K562 (cell line): ENCODE results near the gene SPATA24. TPM values are rescaled to one million over a fixed set of nuclear protein-coding genes. Genes with fewer than 3 reads are reported as not detected.

Source experiments
- ATAC-seq: fragments of 200-7000 bp; cut with Tn5 transposase; 3 replicates; pipeline ENCODE4 v1.9.1; 2020; ENCODE audit warnings: moderate library complexity
- BruUV-seq: library from RNA; stranded (reverse); fragments of 400-500 nt; replicated peaks from 2 replicates; lab custom pipeline; 2021; lab: Mats Ljungman, UMichigan
- CTCF ChIA-PET: fragments of 300-600 bp; formaldehyde crosslinking; extraction: SDS; loops from one replicate; lab custom pipeline; 2021; ENCODE audit warnings: low intra/inter-chr PET ratio; lab: Yijun Ruan, JAX
- POLR2A ChIA-PET: fragments of 300-600, 350-650 bp; sonication (Branson Sonifier 250); formaldehyde crosslinking; extraction: SDS; loops from one replicate; lab custom pipeline; 2021; ENCODE audit warnings: antibody characterized with exemption, inconsistent platforms; lab: Yijun Ruan, JAX
- DNase-seq, 4 experiments: peaks; one replicate each; pipeline versions ENCODE4 v3.0.0 to v3.0.0-alpha.2; 2011 to 2018; ENCODE audit warnings: low spot score in 3 of 4, mixed read lengths in 3 of 4; ENCODE audit errors: extremely low read depth in 1 of 4
- FAIRE-seq: peaks from 2 replicates; lab custom pipeline; 2011; peaks lifted over from hg19 to GRCh38; lab: Jason Lieb, UNC
- H2AFZ ChIP-seq: 2 replicates; pipeline ENCODE4 v1.6.0; 2011; ENCODE audit warnings: low read depth, low read length, control low read depth, inconsistent platforms
- H3K27ac ChIP-seq: fragments of 200-600 bp; 3 replicates; pipeline ENCODE4 v1.8.0; 2011; ENCODE audit warnings: low read depth, mild to moderate bottlenecking, control low read depth, inconsistent platforms, low read length, moderate library complexity, mixed read lengths; ENCODE audit errors: extremely low read depth
- H3K27me3 ChIP-seq, 2 experiments: fragments of 300-600 bp in 1 of 2; 2 replicates in 1 of 2; 3 replicates in 1 of 2; pipeline versions ENCODE4 v1.6.0 to v1.8.0; 2011; ENCODE audit warnings: inconsistent platforms in 2 of 2, low read length in 2 of 2, mild to moderate bottlenecking in 1 of 2, mixed read lengths in 1 of 2, moderate library complexity in 1 of 2; ENCODE audit not compliant: control insufficient read depth in 2 of 2, insufficient read depth in 2 of 2
- H3K36me3 ChIP-seq: fragments of 300-600 bp; 3 replicates; pipeline ENCODE4 v1.8.0; 2011; ENCODE audit warnings: mild to moderate bottlenecking, low read length, inconsistent platforms; ENCODE audit not compliant: control insufficient read depth, insufficient read depth
- H3K4me1 ChIP-seq, 2 experiments: fragments of 200-600 bp in 1 of 2; replicated peaks in 1 of 2; 2 replicates in 1 of 2; 3 replicates in 1 of 2; pipeline versions ENCODE4 v1.5.1 to v1.8.0; 2011; ENCODE audit warnings: inconsistent platforms in 2 of 2, low read length in 2 of 2, mild to moderate bottlenecking in 1 of 2, mixed read lengths in 1 of 2, moderate library complexity in 1 of 2; ENCODE audit not compliant: control insufficient read depth in 2 of 2, insufficient read depth in 2 of 2
- H3K4me2 ChIP-seq: 2 replicates; pipeline ENCODE4 v1.6.1; 2011; ENCODE audit warnings: low read length, control low read depth, inconsistent platforms, mixed read lengths; ENCODE audit not compliant: insufficient read depth
- H3K4me3 ChIP-seq: fragments of 200-600 bp; sonication (generic), shearing (Covaris generic); 2 replicates; pipeline ENCODE4 v1.5.1; 2016; ENCODE audit warnings: control low read depth, inconsistent platforms
- H3K79me2 ChIP-seq: fragments of 200-600 bp; 3 replicates; pipeline ENCODE4 v1.8.0; 2011; ENCODE audit warnings: low read length, inconsistent platforms; ENCODE audit not compliant: control insufficient read depth, insufficient read depth
- H3K9ac ChIP-seq, 2 experiments: 2 replicates each; pipeline versions ENCODE4 v1.6.0 to v1.6.1; 2011; ENCODE audit warnings: low read depth in 2 of 2, low read length in 2 of 2, control low read depth in 1 of 2, inconsistent platforms in 1 of 2, mild to moderate bottlenecking in 1 of 2, mixed read lengths in 1 of 2; ENCODE audit not compliant: insufficient read depth in 1 of 2
- H3K9me1 ChIP-seq: one replicate; pipeline ENCODE4 v1.6.0; 2011; ENCODE audit warnings: inconsistent platforms, mild to moderate bottlenecking, low read length, moderate library complexity; ENCODE audit not compliant: control insufficient read depth, insufficient read depth
- H3K9me3 ChIP-seq: replicated peaks from 2 replicates; pipeline ENCODE4 v1.5.1; 2011; ENCODE audit warnings: low read depth, low read length, inconsistent platforms; ENCODE audit not compliant: control insufficient read depth, insufficient read depth
- H4K20me1 ChIP-seq: replicated peaks from 2 replicates; pipeline ENCODE4 v1.6.1; 2011; ENCODE audit warnings: low read length, inconsistent platforms, mixed read lengths; ENCODE audit not compliant: control insufficient read depth, insufficient read depth
- BDP1 ChIP-seq: IDR thresholded peaks from 3 replicates; pipeline ENCODE4 v1.6.1; 2011; ENCODE audit not compliant: insufficient read length, insufficient read depth
- E2F3 ChIP-seq: fragments of 250-450 bp; sonication (Bioruptor Pico); IDR thresholded peaks from 2 replicates; pipeline ENCODE4 v1.4.0; 2020; ENCODE audit warnings: mild to moderate bottlenecking
- FOS ChIP-seq: IDR thresholded peaks from 3 replicates; pipeline ENCODE4 v1.6.1; 2011; ENCODE audit not compliant: insufficient read length; ENCODE audit errors: extremely low read depth
- FOSL1 ChIP-seq: fragments of 200-800 bp; sonication (Bioruptor generic); conservative IDR thresholded peaks from 2 replicates; pipeline ENCODE4 v1.6.1; 2016; ENCODE audit warnings: missing genetic modification characterization, missing compliant biosample characterization
- JUNB ChIP-seq: fragments of 450-650 bp; formaldehyde crosslinking; conservative IDR thresholded peaks from 2 replicates; pipeline ENCODE4 v1.4.0; 2020; ENCODE audit warnings: mild to moderate bottlenecking
- POLR2AphosphoS5 ChIP-seq: IDR thresholded peaks from 2 replicates; pipeline ENCODE4 v1.6.1; 2011; ENCODE audit warnings: mild to moderate bottlenecking, low read depth, low read length, moderate library complexity; ENCODE audit not compliant: control insufficient read depth, insufficient read depth
- POLR3G ChIP-seq: IDR thresholded peaks from 2 replicates; pipeline ENCODE4 v1.6.1; 2011; ENCODE audit not compliant: insufficient read length, insufficient replicate concordance; ENCODE audit errors: extremely low read depth
- ZKSCAN8 ChIP-seq: fragments of 200-800 bp; sonication (Bioruptor generic); IDR thresholded peaks from 2 replicates; pipeline ENCODE4 v1.6.1; 2016; ENCODE audit warnings: missing genetic modification characterization, missing compliant biosample characterization
- ZNF780A ChIP-seq: fragments of 250-450 bp; sonication (Bioruptor Pico); IDR thresholded peaks from 2 replicates; pipeline ENCODE4 v1.5.0; 2021; ENCODE audit warnings: mild to moderate bottlenecking
- WGBS: fragments of 100-300 bp; shearing (Covaris generic); methylation state at CpG from one replicate; pipeline ENCODE4 v1.1.6; 2016; ENCODE audit warnings: low coverage, mixed read lengths; ENCODE audit not compliant: insufficient coverage; ENCODE audit errors: missing lambda C conversion rate; 5-methylcytosine and 5-hydroxymethylcytosine counted together
- in situ Hi-C: fragments of 300-500 bp; cut with MboI; formaldehyde crosslinking; loops from 4 replicates; pipeline ENCODE4 v1.15.0; 2018; ENCODE audit warnings: inconsistent platforms, mixed read lengths
- intact Hi-C: fragments of 100-400 bp; cut with micrococcal nuclease; formaldehyde crosslinking; loops from 2 replicates; pipeline ENCODE4 v1.14.2; 2022
- polyA plus RNA-seq, 8 experiments: library from polyadenylated mRNA; depleted of rRNA in 4 of 8; stranded (reverse) in 5 of 8; unstranded in 3 of 8; fragments of >200 nt; fragmentation: Nextera tagmentation in 2 of 8; fragmentation: Illumina TruSeq in 1 of 8; extraction: Ambion mirVana in 2 of 8; extraction: Trizol in 1 of 8; gene quantifications; 2 replicates each; pipeline versions ENCODE4 v1.2.1 to v1.2.3, GENCODE V29; 2011 to 2014; ENCODE audit warnings: inconsistent platforms in 1 of 8, missing spikeins in 1 of 8
- total RNA-seq, 7 experiments: library from RNA; depleted of rRNA in 6 of 7; stranded (reverse); fragments of >200 nt in 6 of 7; fragmentation: Illumina TruSeq in 2 of 7; extraction: Trizol in 2 of 7; gene quantifications; 2 replicates each; pipeline versions ENCODE4 v1.2.1 to v1.2.3, GENCODE V29; 2011 to 2021; ENCODE audit warnings: low replicate concordance in 1 of 7
- TF ChIP-seq, protein P1 (sequence below): fragments of 450-650 bp; IDR thresholded peaks from 2 replicates; pipeline ENCODE4 v1.7.1; 2018; ENCODE audit warnings: mild to moderate bottlenecking, low read depth; ENCODE audit not compliant: partially characterized antibody
- TF ChIP-seq, protein P2 (sequence below): sonication (generic); formaldehyde crosslinking; IDR thresholded peaks from 2 replicates; pipeline ENCODE4 v1.8.1; 2023; ENCODE audit warnings: mild to moderate bottlenecking, missing genetic modification reagents
- TF ChIP-seq, protein P3 (sequence below): sonication (generic); formaldehyde crosslinking; IDR thresholded peaks from 2 replicates; pipeline ENCODE4 v1.5.0; 2020; ENCODE audit warnings: missing genetic modification reagents
- TF ChIP-seq, protein P4 (sequence below): fragments of 250-450 bp; sonication (Bioruptor Pico); IDR thresholded peaks from 2 replicates; pipeline ENCODE4 v1.5.0; 2022; ENCODE audit warnings: mild to moderate bottlenecking

Gene SPATA24
- total and polyA plus RNA-seq, 9 of the 15 experiments (the other 6 are each of a cell fraction or from before 2014, with no cell fraction given): 4.1 to 12.6 (median 8.0) TPM

DNA sequence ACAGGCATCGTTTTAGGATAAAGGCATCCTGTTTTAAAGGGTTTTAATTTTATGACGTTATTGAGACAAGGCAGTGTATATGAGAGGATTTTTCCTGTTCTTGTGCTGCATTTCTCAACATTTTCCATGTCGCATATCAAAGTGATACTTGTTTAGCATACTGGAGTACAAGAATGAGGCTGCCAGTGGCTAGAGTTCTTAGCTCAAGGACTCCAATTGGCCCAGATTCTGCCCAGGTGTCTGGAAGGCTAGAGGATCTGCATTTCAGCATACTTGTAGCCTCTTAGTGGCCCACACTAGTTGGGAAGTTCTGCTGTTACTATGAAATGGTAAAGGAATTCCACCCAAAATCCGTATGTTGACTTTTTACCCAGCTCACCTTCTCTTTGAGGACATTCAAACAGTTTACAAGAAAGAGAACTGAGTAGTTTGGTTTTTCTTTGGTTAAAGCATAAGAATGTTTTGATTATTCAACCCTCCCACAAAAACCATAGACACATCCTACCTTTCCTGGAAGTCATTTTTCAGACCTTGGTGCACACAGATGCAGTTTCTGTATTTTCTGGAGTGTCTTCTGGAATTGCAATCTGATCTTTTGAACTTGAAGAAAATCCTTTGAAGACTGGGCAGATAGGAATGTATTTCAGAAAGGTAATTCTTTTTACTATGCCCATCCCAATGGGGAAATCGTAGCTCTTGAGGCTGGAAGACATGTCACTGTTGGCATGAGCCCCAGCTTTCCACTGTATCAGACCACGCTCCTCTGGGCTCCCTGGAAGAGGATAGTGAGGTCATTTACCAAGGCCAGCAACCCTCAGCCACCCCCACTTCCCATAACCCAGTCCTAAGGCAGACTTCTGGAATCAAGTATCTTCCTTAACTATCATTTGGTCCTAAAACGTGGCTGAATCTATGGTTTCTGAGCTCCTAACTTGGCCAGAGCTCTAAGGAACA lies 32.1 kb downstream of the SPATA24 start:
- Histone ChIP-seq H3K4me1 (no peaks in the 10 kb centered on the region), H3K9me1 (no peaks in the 10 kb centered on the region), H3K9ac (no peak overlapping the region), H3K4me2 (no peak overlapping the region), H2AFZ (no peak overlapping the region), H3K27ac (no peak overlapping the region), H3K79me2 (no peaks in the 10 kb centered on the region), H3K27me3 (no peaks in the 10 kb centered on the region), H3K9me3 (no peaks in the 10 kb centered on the region), H3K4me3 (no peak overlapping the region), H3K36me3 (peaks cover 40% of the 10 kb centered on the region), H4K20me1 (peaks cover under 1% of the 10 kb centered on the region; the same call in 1 of the 2 replicates)
- ChIA-PET POLR2A (interaction anchor here (0.6 to 2.4 kb wide), 8 partner anchors 10 to 412 kb away, joined by 3 to 8 read pairs (median 4); partner anchors contain the start of genes DNAJC18, PAIP2 and UBE2D2), CTCF (no interaction called here)
- DNase-seq (no peak), FAIRE-seq (no peak), ATAC-seq (no peak)
- in situ Hi-C loops (no loop called here), intact Hi-C loops (no loop called here)
- 70% methylated on average over 7 of the region's 7 CpGs for WGBS
- BruUV-seq: TSS peak; percentile 7
- TF ChIP-seq JUNB (CRISPR knock-in tag): no peak
- no peak for TF ChIP-seq BDP1
- TF ChIP-seq, protein P1, sequence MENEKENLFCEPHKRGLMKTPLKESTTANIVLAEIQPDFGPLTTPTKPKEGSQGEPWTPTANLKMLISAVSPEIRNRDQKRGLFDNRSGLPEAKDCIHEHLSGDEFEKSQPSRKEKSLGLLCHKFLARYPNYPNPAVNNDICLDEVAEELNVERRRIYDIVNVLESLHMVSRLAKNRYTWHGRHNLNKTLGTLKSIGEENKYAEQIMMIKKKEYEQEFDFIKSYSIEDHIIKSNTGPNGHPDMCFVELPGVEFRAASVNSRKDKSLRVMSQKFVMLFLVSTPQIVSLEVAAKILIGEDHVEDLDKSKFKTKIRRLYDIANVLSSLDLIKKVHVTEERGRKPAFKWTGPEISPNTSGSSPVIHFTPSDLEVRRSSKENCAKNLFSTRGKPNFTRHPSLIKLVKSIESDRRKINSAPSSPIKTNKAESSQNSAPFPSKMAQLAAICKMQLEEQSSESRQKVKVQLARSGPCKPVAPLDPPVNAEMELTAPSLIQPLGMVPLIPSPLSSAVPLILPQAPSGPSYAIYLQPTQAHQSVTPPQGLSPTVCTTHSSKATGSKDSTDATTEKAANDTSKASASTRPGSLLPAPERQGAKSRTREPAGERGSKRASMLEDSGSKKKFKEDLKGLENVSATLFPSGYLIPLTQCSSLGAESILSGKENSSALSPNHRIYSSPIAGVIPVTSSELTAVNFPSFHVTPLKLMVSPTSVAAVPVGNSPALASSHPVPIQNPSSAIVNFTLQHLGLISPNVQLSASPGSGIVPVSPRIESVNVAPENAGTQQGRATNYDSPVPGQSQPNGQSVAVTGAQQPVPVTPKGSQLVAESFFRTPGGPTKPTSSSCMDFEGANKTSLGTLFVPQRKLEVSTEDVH: no peak
- TF ChIP-seq E2F3: no peak
- TF ChIP-seq POLR3G: no peak
- TF ChIP-seq ZKSCAN8 (CRISPR knock-in tag): no peak
- TF ChIP-seq, protein P2, sequence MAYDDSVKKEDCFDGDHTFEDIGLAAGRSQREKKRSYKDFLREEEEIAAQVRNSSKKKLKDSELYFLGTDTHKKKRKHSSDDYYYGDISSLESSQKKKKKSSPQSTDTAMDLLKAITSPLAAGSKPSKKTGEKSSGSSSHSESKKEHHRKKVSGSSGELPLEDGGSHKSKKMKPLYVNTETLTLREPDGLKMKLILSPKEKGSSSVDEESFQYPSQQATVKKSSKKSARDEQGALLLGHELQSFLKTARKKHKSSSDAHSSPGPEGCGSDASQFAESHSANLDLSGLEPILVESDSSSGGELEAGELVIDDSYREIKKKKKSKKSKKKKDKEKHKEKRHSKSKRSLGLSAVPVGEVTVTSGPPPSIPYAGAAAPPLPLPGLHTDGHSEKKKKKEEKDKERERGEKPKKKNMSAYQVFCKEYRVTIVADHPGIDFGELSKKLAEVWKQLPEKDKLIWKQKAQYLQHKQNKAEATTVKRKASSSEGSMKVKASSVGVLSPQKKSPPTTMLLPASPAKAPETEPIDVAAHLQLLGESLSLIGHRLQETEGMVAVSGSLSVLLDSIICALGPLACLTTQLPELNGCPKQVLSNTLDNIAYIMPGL (CRISPR knock-in tag): no peak
- TF ChIP-seq, protein P3, sequence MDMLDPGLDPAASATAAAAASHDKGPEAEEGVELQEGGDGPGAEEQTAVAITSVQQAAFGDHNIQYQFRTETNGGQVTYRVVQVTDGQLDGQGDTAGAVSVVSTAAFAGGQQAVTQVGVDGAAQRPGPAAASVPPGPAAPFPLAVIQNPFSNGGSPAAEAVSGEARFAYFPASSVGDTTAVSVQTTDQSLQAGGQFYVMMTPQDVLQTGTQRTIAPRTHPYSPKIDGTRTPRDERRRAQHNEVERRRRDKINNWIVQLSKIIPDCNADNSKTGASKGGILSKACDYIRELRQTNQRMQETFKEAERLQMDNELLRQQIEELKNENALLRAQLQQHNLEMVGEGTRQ (CRISPR knock-in tag): no peak
- no peak for TF ChIP-seq FOS
- TF ChIP-seq, protein P4, sequence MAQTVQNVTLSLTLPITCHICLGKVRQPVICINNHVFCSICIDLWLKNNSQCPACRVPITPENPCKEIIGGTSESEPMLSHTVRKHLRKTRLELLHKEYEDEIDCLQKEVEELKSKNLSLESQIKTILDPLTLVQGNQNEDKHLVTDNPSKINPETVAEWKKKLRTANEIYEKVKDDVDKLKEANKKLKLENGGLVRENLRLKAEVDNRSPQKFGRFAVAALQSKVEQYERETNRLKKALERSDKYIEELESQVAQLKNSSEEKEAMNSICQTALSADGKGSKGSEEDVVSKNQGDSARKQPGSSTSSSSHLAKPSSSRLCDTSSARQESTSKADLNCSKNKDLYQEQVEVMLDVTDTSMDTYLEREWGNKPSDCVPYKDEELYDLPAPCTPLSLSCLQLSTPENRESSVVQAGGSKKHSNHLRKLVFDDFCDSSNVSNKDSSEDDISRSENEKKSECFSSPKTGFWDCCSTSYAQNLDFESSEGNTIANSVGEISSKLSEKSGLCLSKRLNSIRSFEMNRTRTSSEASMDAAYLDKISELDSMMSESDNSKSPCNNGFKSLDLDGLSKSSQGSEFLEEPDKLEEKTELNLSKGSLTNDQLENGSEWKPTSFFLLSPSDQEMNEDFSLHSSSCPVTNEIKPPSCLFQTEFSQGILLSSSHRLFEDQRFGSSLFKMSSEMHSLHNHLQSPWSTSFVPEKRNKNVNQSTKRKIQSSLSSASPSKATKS (CRISPR knock-in tag): no peak
- no peak for TF ChIP-seq ZNF780A (CRISPR knock-in tag)
- no peak for TF ChIP-seq FOSL1 (tag)
- no peak for TF ChIP-seq POLR2AphosphoS5
